Stimulated activated CD8-positive, alpha-beta memory T cell treated with anti-CD3 and anti-CD28 coated beads, Interleukin-2, amount 100 ng/mL, for 1 hour (primary cell): ENCODE data around the gene RNF214.
"Not testable (repeated sequence)": the region's sequence is repeated elsewhere in the genome, so short reads cannot be mapped to it uniquely, and the experiment has no call there.

Experiments used
- DNase-seq, 2 donors: peaks; one replicate each; pipeline ENCODE4 v3.0.0-alpha.2; 2020; ENCODE audit warnings: low read depth in 2 of 2

The RNF214 gene

DNA sequence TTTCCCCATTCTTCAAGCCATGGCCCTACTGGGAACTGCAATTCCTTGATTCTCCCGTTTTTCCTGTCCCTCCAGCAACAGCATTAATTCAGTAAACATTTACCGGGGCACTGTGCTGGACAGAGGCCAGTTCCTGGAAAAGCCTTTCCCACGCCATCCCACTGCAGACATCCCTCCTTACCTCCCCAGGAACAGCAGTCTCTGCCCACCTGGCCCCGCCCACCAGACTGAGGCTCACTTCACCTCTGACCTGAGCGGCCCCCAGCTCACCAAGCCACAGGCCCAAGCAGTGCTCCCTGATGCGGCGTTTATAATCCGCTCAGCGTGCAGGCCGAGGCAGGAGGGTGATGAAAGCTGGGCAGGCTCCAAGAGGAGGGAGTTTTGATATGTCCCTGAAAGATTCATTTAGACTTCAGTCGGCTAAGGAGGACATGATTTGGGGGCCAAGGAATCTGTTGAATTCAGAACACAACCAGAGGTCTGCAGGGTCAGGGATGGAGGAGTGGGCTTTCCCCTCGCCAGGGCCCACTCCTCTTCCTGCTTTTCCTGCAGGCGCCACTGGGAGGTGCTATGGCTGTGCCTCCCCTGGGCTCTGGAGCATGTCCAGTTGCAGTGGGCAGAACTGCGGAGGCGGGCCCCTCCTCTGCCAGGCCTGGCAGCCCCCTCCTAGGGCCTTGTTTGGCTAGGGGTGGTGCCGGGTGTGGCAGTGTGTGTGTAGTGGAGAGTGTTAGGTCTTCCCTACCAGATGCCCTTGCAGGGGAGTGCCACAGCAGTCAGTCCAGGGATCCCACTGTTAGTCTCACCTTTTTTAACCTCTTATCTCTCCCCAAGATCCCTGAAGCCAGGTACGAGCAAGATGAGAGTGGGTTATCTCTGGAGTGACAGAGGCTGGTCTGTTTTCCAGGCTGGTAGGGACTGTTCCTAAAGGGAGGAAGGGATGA is 34.7 kb upstream of the RNF214 start:
- DNase-seq: no peak

- no peak for DNase-seq
Observed at GRCh38 chr11:117198613-117199012, 33.9 kb upstream of the RNF214 start.

DNA sequence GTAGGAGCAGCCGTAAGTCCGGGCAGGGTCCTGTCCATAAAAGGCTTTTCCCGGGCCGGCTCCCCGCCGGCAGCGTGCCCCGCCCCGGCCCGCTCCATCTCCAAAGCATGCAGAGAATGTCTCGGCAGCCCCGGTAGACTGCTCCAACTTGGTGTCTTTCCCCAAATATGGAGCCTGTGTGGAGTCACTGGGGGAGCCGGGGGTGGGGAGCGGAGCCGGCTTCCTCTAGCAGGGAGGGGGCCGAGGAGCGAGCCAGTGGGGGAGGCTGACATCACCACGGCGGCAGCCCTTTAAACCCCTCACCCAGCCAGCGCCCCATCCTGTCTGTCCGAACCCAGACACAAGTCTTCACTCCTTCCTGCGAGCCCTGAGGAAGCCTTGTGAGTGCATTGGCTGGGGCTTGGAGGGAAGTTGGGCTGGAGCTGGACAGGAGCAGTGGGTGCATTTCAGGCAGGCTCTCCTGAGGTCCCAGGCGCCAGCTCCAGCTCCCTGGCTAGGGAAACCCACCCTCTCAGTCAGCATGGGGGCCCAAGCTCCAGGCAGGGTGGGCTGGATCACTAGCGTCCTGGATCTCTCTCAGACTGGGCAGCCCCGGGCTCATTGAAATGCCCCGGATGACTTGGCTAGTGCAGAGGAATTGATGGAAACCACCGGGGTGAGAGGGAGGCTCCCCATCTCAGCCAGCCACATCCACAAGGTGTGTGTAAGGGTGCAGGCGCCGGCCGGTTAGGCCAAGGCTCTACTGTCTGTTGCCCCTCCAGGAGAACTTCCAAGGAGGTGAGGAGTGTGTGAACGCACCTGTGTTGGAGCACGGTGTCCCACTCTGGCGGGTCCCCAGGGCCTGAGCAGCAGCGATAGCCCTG is 33.2 kb upstream of the RNF214 start, which contains the start of gene TAGLN:
Gene TAGLN, plus strand, starts transcription at position 318 of the 863 bp plus-strand sequence. CDS start 3,644 bp downstream, outside the sequence.
- DNase-seq: no peak

DNA sequence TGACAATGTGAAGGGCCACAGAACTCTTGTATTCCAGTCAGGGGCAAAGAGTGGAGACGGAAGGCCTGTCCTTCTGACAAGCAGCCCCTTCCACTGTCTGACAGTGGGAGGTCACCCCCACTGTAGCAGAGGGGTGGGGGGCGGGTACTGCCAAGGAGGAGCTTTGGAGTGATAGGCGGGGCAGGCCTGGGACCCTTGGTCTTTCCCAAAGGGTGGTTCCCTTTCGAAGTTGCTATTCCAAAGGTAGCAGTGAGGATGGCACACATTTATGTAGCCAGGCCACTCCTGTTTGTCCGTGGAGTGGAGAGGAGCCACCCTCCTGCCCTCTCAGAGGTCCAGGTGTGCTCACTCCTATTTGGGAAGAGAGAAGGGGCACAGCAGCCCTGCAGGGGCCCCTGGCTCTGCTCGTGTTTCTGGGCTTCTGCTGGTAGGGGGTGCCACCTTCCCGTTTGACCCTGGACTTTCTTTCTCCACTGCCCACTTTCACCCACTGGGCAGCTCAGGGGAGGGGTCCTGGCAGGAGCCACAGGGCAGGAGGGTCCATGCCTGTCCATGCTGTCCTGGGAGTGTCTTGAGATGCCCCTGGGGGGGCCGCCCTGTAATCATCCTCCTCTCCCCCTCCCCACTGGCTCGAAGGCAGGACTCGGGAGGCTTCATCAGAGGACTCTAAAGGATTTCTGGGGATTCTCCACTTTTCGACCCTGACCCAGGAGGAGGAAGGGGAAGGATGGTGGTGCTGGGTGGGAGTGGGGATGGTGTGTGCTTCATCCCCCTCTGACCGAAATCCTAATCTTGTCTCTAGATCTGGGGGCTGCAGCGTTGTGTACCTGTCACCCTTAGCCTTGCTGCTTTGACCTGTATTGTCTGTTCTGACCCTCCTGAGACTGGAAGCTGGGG is 32.3 kb upstream of the RNF214 start:
- no peak for DNase-seq

DNA sequence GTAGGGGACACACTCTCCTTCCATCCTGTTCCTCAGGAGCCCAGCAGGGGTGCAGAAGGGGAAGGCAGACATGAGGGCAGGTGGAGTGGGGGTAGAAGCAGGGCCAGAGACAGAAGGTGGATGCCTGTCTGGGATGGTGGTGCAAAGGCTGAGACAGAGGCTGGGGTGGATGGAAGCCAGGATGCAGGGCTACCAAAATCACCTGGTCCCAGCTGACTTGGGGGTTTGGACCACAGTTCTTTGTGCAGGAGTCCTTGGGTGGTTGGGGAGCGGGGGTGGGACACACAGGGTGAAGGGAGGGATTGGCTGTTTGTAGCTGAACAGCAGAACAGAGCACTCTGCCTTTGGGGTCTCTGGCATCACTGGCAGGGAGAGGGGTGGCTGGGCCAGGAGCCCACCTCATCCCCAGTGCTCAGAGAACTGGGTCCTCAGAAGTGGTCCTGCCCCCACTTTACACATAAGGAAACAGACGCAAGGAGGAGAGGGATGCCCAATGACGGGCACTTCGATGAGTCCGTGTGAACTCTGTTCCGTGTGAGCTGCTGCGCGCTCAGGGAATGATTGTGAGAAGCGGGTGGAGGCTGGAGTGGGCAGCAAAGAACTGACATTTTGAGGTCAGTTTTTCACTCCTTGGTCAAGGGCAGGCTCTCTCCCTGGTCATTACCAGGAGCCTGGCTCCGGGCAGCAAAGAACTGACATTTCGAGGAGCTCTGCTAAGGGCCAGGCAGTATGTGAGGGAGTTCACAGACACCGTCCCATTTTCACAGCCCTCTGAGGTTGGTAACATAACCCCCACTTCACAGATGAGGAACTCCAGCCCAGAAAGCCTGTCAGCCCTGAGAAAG is 31.4 kb upstream of the RNF214 start:
- DNase-seq: no peak

DNA sequence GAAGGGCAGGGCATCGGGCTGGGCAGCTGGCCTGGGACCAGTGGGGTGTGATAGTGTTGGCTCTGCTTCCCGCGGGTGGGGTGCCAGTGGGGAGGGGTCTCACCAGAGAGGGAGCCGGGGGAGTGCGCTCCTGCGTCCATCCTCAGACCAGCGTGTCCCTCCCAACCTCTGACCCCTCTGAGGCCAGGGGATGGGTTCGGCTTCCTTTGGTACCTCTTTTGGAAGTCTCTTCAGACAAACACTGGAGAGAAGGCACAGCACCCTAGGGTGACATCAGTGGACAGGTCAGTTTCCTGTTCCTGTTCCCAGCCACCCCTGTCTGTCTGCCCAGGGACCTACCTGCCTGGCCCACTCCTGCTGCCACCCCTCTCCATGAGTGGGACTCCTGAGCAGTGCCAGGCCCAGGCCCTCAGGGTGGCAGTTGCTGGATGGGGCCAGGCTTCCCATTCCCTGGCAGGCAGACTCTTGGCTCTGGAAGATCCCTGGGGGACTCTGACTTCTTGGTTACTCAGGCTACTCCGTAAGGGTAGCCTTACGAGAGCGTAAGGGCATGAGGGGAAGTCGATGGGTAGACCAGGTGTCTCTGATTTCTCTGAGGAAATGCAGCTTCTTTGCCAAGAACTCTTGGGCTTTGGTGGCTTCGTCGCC is 30.7 kb upstream of the RNF214 start:
- DNase-seq: no peak

DNA sequence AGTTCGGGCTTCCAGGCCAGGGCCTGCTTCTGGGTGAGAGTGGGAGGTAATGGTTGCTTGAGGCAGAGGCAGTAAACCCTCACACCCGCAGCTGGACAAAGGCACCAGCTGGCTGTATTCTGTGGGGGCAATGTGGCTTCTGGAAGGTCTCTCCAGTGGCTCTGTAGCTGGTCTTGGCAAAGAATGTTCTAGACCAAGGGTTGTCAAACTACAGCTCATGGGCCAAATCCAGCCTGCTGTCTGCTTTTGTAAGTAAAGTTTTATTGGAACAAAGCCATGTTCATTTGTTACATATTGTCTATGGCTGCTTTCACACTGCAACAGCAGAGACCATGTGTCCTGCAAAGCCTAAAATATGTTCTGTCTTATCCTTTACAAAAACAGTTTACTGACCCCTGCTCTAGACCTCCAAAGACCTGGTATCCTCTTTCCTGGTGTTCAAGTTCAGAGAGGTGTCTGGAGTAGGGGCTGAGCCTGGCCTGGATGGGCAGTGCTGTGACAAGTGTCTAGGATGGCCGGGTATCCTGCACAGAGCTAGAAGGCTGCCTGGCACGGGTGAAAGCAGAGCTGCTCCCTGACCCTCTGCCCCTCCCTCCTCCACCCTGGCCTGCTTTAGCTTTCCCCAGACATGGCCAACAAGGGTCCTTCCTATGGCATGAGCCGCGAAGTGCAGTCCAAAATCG is 29.9 kb upstream of the RNF214 start:
- no peak for DNase-seq

DNA sequence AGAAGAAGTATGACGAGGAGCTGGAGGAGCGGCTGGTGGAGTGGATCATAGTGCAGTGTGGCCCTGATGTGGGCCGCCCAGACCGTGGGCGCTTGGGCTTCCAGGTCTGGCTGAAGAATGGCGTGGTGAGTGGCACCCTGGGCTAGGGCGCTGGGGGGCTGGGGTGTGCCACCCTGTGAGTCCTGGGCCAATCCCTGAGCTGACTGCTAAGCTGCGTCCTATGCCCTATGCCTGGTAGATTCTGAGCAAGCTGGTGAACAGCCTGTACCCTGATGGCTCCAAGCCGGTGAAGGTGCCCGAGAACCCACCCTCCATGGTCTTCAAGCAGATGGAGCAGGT is 29.4 kb upstream of the RNF214 start:
- no peak for DNase-seq

DNA sequence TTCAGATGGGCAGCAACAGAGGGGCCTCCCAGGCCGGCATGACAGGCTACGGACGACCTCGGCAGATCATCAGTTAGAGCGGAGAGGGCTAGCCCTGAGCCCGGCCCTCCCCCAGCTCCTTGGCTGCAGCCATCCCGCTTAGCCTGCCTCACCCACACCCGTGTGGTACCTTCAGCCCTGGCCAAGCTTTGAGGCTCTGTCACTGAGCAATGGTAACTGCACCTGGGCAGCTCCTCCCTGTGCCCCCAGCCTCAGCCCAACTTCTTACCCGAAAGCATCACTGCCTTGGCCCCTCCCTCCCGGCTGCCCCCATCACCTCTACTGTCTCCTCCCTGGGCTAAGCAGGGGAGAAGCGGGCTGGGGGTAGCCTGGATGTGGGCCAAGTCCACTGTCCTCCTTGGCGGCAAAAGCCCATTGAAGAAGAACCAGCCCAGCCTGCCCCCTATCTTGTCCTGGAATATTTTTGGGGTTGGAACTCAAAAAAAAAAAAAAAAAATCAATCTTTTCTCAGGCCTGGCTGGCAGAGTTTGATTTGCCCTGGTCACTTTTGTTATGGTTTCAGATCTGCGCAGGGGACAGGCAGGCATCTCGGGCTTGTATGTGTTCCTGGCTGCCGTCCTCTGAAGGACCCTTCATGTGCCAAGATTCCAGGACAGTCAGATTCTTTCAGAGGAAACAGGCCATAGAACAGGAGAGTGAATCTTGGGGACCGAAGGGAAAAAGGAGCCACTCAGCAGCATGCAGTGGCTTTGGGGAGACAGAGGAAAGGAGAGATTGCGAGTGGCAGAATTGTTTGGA is 28.0 kb upstream of the RNF214 start:
- no peak for DNase-seq

GRCh38 chr11:117205211-117205818 is 27.2 kb upstream of the RNF214 start:
- no peak for DNase-seq

DNA sequence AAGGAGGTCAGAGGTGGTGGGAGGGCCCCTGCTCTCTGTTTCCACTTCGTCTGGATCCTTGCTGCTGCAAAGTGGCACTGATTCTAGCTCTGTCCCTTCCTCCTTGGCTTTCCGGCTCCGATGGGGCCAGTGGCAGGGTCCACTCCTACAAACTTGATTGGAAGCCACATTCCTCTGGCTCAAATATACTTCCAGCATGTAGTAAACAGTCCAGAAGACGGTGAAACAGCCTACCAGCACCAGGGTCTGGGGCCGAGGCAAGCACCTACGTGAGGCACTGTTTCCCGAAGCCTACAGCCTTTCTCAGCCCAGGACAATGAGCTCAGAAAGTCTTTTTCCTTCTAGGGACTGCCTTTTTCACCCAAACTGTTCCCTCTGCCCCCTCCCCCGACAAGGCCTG is 26.4 kb upstream of the RNF214 start:
- DNase-seq: not testable (repeated sequence)

DNA sequence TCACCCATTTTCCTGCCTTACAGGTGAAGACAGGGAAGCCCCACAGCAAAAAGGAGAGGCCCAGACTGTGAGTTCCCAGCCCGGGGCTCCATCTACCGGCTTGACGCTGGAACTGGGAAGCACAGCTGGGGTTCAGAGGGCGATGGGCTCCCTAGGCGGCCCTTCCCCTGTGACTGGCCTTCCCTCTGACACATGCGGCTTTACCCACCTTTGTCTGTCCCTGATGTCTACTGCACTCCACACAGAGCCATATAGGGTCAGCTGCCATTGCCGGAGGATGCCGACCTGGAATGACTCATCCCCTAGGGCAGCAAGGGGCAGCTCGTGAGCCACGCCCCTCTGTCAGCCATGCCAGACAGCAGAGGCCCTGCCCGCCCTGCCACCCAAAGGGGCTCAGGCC is 25.6 kb upstream of the RNF214 start:
- DNase-seq: not testable (repeated sequence)

DNA sequence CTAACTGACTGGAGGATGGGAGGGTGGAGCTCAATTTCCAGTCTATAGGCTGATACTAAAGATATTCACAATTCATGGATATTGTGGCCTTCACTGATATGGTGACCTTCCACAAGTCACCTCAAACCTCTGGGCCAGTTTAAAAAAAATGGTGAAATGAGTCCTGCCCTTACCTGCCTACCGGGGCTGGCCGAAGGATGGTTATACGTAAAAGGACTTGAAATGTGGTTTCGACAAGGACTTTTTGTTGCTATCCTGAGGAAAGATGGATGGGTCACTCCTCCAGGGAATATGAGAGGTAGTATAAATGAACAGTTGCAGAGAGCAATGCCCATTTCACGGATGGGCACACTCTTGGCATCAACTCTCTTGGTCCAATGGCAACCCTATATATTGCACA is 25.0 kb upstream of the RNF214 start:
- DNase-seq: not testable (repeated sequence)

DNA sequence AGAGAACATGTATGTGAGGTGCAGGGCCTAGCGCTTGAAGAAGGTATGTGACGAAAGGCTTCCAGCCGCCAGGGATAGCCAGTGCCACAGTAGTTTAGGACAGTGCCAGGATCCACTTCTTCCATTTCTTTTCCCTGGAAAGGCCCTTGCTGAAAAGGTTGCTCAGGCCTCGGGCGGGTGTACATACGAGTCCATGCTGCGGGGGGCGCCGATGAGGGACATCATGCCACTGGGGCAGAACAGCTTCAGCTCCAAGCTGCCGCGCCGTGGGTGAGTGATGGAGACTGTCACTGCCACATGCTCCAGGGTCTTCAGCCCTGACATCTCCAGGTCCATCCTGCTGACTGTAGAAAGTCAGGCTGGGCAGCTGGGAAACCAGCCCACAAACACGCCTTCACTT is 23.8 kb upstream of the RNF214 start:
- DNase-seq: not testable (repeated sequence)

- DNase-seq: not testable (repeated sequence)
Observed at GRCh38 chr11:117209351-117210125, 22.9 kb upstream of the RNF214 start.

GRCh38 chr11:117210620-117211019 is 21.9 kb upstream of the RNF214 start:
- DNase-seq: no peak

DNA sequence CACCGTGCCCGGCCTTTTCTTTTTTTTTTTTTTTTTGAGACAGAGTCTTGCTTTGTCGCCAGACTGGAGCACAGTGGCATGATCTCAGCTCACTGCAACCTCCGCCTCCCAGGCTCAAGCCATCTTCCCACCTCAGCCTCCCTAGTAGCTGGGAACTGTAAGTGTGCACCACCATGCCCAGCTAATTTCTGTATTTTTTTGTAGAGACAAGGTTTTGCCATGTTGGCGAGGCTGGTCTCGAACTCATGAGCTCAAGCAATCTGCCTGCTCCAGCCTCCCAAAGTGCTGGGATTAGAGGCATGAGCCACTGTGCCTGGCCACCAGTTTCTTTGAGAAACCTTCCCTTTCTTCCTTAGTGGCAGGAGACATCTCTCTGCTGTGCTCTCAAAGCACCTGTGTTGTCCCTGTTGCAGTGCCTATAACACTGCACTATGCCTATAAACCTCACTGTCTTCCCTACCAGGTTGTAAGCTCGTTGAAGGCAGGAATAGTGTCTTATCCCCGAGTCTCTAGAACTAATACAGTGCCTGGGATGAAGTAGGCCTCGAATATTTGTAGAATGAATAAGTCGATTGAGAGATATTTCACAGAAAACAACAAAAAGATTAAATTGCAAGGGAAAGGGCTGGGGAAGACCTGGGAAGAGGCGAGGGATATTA is 19.6 kb upstream of the RNF214 start:
- no peak for DNase-seq
